Uterus (tissue), 4 donors: ENCODE data around the gene PDE8A. TPM values are rescaled to one million over a fixed set of nuclear protein-coding genes. Genes with fewer than 3 reads are reported as not detected.

Experiments used
- DNase-seq, 2 donors: peaks; one replicate each; pipeline ENCODE4 v3.0.0-alpha.2; 2019 to 2020
- H3K27ac ChIP-seq, 2 donors: fragments of 200-600 bp; sonication (generic); 1 replicate in 1 of 2; 2 replicates in 1 of 2; pipeline ENCODE4 v1.5.1; 2016 to 2018
- H3K27me3 ChIP-seq, 2 donors: fragments of 200-600 bp; sonication (generic); one replicate each; pipeline ENCODE4 v1.5.1; 2018 to 2019; ENCODE audit warnings: control low read depth in 1 of 2
- H3K36me3 ChIP-seq, 2 donors: fragments of 200-600 bp; sonication (generic); one replicate each; pipeline ENCODE4 v1.5.1; 2019; ENCODE audit warnings: control low read depth in 1 of 2
- H3K4me1 ChIP-seq, 2 donors: fragments of 200-600 bp; sonication (generic); one replicate each; pipeline ENCODE4 v1.5.1; 2018 to 2019; ENCODE audit warnings: control low read depth in 1 of 2
- H3K4me3 ChIP-seq, 2 donors: fragments of 200-600 bp; sonication (generic); 1 replicate in 1 of 2; 2 replicates in 1 of 2; pipeline ENCODE4 v1.5.1; 2018 to 2019; ENCODE audit warnings: mild to moderate bottlenecking in 1 of 2
- H3K9me3 ChIP-seq, 2 donors: fragments of 200-600 bp; sonication (generic); one replicate each; pipeline ENCODE4 v1.5.1; 2019; ENCODE audit warnings: control low read depth in 1 of 2
- POLR2A ChIP-seq, 2 donors: fragments of 450-650 bp; IDR thresholded peaks; one replicate each; pipeline ENCODE4 v1.6.1; 2016; ENCODE audit warnings: antibody characterized with exemption in 2 of 2, mild to moderate bottlenecking in 1 of 2, moderate library complexity in 1 of 2
- intact Hi-C: fragments of 100-400 bp; cut with DNase I; formaldehyde crosslinking; loops from one replicate; pipeline ENCODE4 v1.15.1; 2023; ENCODE audit warnings: low total_unique reads
- total RNA-seq, 4 donors: library from RNA; depleted of rRNA in 3 of 4; stranded (reverse); fragments of >200 nt in 3 of 4; gene quantifications; one replicate each; pipeline versions ENCODE4 v1.1.0 to v1.2.4, GENCODE V29; 2014 to 2023
- TF ChIP-seq, protein P1 (sequence below), 4 experiments: fragments of 200-600 bp in 2 of 4; fragments of 450-650 bp in 2 of 4; sonication (generic) in 2 of 4; IDR thresholded peaks; one replicate each; pipeline ENCODE4 v1.5.1; 2016 to 2019; ENCODE audit warnings: antibody characterized with exemption in 4 of 4, mild to moderate bottlenecking in 2 of 4, moderate library complexity in 1 of 4
- donor health status: DM: yes; HTN: yes; CAD: no.

The PDE8A gene
- total RNA-seq, 4 donors from 2014 or later: 25.1 to 67.0 (median 34.0) TPM

DNA sequence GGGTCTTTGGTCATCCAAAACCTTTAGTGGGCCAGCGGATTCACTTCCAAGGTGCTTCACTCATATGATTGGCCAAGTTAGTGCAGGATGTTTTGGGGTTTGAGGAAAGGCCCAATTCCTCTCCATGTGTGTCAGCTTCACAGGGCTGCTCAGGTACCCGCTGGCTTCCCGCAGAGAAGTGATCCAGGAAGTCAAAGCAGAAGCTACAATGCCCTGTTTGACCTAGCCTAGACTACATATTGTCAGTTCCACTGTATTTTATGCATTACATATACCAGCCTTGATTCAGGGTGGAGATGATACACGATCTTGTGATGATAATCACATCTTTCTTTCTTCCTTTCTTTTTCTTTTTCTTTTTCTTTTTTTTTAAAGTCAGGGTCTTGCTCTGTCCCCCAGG, 32.1 kb downstream of the PDE8A start:
- no peaks in the 10 kb centered on the region for H3K9me3 ChIP-seq
- H3K36me3 ChIP-seq: no peaks in the 10 kb centered on the region
- TF ChIP-seq, protein P1, sequence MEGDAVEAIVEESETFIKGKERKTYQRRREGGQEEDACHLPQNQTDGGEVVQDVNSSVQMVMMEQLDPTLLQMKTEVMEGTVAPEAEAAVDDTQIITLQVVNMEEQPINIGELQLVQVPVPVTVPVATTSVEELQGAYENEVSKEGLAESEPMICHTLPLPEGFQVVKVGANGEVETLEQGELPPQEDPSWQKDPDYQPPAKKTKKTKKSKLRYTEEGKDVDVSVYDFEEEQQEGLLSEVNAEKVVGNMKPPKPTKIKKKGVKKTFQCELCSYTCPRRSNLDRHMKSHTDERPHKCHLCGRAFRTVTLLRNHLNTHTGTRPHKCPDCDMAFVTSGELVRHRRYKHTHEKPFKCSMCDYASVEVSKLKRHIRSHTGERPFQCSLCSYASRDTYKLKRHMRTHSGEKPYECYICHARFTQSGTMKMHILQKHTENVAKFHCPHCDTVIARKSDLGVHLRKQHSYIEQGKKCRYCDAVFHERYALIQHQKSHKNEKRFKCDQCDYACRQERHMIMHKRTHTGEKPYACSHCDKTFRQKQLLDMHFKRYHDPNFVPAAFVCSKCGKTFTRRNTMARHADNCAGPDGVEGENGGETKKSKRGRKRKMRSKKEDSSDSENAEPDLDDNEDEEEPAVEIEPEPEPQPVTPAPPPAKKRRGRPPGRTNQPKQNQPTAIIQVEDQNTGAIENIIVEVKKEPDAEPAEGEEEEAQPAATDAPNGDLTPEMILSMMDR (IDR thresholded peaks at IDR 0.05): no peak
- TF ChIP-seq POLR2A (IDR thresholded peaks at IDR 0.05): no peak
- DNase-seq: no peak
- H3K4me1 ChIP-seq: peaks cover 0 to 5% of the 10 kb centered on the region in 2 donors
- no peak overlapping the region for H3K27ac ChIP-seq
- no peak overlapping the region for H3K4me3 ChIP-seq
- intact Hi-C loops: no loop called here
- H3K27me3 ChIP-seq: no peaks in the 10 kb centered on the region

DNA sequence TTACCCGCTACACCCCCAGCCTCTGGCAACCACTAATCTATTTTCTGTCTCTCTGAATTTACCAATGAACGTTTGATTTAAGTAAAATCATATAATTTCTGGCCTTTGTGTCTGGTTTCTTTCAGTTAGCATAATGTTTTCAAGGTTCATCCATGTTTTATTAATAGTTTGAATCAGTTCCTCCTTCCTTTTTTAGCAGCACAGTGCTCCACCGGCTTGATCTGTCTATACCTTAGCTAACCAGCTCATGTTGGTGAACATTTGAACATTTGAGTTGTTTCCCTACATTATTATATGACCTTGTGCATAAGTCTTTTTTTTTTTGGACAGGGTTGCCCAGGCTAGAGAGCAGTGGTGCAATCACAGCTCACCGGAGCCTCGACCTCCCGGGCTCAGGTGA, 33.3 kb downstream of the PDE8A start:
- peaks cover 0 to 5% of the 10 kb centered on the region in 2 donors for H3K4me1 ChIP-seq
- DNase-seq: no peak
- intact Hi-C loops: no loop called here
- no peak overlapping the region for H3K4me3 ChIP-seq
- no peak overlapping the region for H3K27ac ChIP-seq
- H3K36me3 ChIP-seq: no peaks in the 10 kb centered on the region
- no peaks in the 10 kb centered on the region for H3K27me3 ChIP-seq
- H3K9me3 ChIP-seq: no peaks in the 10 kb centered on the region
- no peak for TF ChIP-seq POLR2A (IDR thresholded peaks at IDR 0.05)
- TF ChIP-seq, protein P1 (IDR thresholded peaks at IDR 0.05): no peak

DNA sequence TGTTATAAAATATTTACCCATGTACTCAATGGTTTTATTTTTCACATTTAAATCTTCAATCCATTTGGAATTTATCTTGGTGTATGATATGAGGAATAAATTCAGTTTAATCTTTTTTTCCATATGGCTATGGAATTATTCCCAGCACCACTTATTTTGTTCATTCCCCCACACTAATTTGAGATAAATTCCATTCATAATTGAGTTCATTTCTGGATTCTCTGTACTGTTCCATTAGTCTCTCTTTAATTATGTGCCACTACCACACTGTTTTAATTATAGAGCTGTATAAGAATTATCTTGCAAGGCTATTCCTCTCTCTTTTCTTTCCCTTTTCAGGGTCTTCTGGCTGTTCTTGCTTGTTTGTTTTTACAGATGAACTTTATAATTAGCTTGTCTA, 34.6 kb downstream of the PDE8A start:
- no peak for DNase-seq
- no peaks in the 10 kb centered on the region for H3K27me3 ChIP-seq
- intact Hi-C loops: no loop called here
- H3K9me3 ChIP-seq: no peaks in the 10 kb centered on the region
- no peak overlapping the region for H3K27ac ChIP-seq
- TF ChIP-seq, protein P1 (IDR thresholded peaks at IDR 0.05): no peak
- no peak for TF ChIP-seq POLR2A (IDR thresholded peaks at IDR 0.05)
- no peaks in the 10 kb centered on the region for H3K4me1 ChIP-seq
- no peaks in the 10 kb centered on the region for H3K36me3 ChIP-seq
- H3K4me3 ChIP-seq: no peak overlapping the region

DNA sequence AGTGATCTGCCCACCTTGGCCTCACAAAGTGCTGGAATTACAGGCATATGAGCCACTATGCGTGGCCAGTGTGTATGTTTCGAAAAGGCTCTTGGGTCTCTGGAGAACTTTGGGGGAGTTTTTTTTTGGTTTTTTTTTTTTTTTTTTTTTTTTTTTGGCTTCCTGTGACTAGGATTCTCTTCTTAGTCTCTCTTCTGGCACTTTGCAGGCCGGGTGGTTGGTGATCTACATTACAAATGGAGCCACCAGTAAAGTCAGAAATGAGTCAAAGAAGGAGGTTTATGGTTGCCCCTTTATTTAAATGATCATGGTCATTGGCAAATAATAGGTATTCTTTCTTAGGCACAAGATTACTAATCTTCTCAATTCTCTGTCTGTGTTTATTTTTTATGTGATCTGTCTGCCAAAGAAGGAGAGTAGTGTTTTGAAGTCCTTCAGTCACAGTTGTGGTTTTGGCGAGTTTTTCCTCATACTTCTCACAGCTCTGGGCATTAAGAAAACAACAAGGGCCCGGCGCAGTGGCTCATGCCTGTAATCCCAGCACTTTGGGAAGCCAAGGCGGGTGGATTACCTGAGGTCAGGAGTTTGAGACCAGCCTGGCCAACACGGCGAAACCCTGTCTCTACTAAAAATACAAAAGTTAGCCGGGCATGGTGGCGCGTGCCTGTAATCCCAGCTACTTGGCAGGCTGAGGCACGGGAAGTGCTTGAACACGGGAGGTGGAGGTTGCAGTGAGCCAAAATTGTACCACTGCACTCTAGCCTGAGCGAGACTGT, 38.3 kb downstream of the PDE8A start:
- Histone ChIP-seq H3K4me1 (peaks cover 0 to 5% of the 10 kb centered on the region in 2 donors), H3K27me3 (no peaks in the 10 kb centered on the region), H3K4me3 (no peak overlapping the region), H3K36me3 (no peaks in the 10 kb centered on the region), H3K9me3 (no peaks in the 10 kb centered on the region), H3K27ac (no peak overlapping the region)
- no peak for DNase-seq
- TF ChIP-seq, protein P1 (IDR thresholded peaks at IDR 0.05): no peak
- no peak for TF ChIP-seq POLR2A (IDR thresholded peaks at IDR 0.05)
- intact Hi-C loops: loop anchor here (10.0 kb wide), 1 partner anchor 45 kb away; no protein-coding TSS in a partner anchor

DNA sequence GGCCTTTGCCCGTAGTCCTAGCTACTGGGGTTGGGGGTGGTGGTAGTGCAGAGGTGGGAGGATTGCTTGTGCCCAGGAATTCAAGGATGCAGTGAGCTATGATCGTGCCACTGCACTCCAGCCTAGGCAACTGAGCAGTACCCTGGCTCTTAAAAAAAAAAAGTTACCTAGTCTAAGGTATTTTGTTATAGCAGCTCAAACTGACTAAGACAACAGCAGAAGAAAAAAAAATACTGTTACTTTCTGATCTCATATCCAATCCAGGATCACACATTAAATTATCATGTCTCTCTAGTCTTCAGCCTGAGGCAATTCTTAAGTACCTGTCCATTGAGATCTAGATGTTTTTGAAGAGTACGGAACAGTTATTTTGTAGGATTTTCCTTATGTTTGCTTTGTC, 39.8 kb downstream of the PDE8A start:
- Histone ChIP-seq H3K4me3 (no peak overlapping the region), H3K4me1 (peaks cover 2 to 9% of the 10 kb centered on the region in 2 donors), H3K27me3 (no peaks in the 10 kb centered on the region), H3K9me3 (no peaks in the 10 kb centered on the region), H3K27ac (no peak overlapping the region), H3K36me3 (no peaks in the 10 kb centered on the region)
- TF ChIP-seq, protein P1 (IDR thresholded peaks at IDR 0.05): no peak
- TF ChIP-seq POLR2A (IDR thresholded peaks at IDR 0.05): no peak
- intact Hi-C loops: loop anchor here (10.0 kb wide), 1 partner anchor 47 kb away; no protein-coding TSS in a partner anchor
- DNase-seq: no peak
